Skeletal muscle cell (primary cell): ENCODE measurements around the gene MTUS2.

Experiments
- DNase-seq: peaks from one replicate; pipeline ENCODE4 v3.0.0-alpha.2; 2010; ENCODE audit warnings: low read depth
- H3K4me3 ChIP-seq: 2 replicates; pipeline ENCODE4 v1.5.1; 2011; ENCODE audit warnings: low read depth, mild to moderate bottlenecking, control low read depth, low read length, moderate library complexity

The MTUS2 gene

DNA sequence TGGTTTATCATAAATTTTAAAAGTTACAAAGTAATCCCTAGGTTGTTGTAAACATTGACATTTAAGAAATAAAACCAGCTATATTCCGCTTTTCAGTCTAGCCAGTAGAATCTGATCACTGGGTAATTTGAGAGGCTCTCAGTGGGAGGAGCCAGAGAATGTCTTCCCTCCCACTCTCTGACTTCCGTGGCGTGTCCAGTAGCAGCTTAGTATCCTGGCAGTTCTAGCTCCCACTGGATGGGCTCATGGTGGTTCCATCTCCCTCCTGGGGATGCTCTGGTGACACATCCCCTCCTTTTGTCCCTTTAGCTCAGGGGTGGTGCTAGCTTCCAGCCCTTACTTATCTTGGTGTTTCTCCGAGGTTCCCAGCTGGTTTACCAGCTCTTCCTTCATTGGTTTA lies 34.5 kb downstream of the MTUS2 start:
- no peak for DNase-seq
- no peak overlapping the region for H3K4me3 ChIP-seq

DNA sequence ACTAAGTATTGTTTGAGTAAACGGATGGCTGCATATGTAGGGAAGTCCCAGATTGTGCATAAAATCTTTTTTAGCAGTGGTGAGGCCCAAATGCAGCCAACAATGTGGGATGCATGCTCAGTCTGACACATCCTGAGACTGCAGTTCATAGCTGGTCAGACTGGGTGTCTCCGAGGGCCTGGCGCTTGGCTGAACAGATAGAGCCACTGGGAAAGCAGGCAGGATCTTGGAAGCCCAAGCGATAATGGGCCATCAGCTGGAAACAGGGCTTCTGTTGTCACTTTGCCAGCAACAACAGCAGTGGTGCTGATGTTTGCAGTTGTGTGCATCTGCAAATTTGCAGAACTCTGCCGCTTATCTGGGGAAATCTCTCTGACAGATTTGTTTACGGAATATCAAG lies 36.1 kb downstream of the MTUS2 start:
- DNase-seq = no peak

DNA sequence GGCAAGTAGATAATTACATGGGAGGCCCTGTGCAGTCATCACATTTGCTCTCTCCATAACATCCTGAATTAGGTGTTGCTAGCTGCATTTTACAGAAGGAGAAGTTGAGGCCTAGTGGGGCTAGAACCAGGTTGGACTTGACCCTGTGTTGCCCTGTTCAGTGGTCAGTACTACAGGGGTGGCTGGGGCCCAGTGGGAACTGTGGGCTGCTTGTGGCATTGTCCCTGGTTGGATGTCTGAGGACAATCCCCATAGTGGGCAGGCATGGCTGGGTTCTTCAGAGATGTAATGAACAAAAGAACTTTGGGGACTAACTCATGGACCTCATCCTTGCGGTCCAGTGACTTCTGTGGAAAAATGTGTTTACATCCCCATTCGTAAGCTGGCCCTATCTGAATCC lies 38.9 kb downstream of the MTUS2 start:
- H3K4me3 ChIP-seq = no peak overlapping the region
- DNase-seq = no peak

More for the DNA sequence above, 36.1 kb downstream of the MTUS2 start:
- no peak overlapping the region for H3K4me3 ChIP-seq

DNA sequence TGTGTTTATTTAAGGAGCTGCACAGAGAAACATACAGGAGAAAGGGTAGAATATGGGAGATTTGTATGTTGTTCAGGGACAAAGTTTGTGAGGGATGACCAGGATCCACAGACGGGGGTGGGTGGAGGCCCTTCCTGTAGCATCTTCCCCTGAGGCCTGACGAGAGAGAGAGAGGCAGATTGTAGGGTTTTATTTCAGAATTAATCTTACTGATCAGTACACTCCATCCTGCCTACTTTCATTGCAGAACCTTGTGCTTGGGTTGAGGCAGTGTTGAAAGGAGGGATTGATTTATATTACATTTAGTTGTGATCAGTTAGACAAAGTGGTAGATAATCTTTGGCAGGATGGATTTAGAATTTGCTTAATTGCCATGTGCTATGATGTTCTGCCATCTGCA lies 39.6 kb downstream of the MTUS2 start:
- H3K4me3 ChIP-seq = no peak overlapping the region
- DNase-seq = no peak

DNA sequence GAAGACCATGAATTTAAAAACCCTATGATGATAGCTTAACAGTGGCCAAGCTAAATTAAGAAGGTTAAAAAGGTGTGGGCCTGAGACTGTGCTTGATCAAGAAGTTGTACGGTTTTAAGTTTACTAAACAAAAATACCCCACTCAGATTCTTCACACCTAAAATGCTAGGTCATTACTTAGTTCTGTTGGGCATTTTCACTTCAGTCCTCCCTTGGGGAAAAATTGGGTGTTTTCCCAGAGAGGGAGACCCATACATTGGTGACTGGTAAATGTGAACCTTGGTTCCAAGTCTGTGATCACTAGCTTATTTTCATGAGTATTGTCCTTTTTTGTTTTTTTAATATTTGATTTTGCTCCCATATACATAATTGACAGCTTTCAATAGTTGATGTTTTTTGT lies 44.4 kb downstream of the MTUS2 start:
- H3K4me3 ChIP-seq = no peak overlapping the region
- DNase-seq = no peak

DNA sequence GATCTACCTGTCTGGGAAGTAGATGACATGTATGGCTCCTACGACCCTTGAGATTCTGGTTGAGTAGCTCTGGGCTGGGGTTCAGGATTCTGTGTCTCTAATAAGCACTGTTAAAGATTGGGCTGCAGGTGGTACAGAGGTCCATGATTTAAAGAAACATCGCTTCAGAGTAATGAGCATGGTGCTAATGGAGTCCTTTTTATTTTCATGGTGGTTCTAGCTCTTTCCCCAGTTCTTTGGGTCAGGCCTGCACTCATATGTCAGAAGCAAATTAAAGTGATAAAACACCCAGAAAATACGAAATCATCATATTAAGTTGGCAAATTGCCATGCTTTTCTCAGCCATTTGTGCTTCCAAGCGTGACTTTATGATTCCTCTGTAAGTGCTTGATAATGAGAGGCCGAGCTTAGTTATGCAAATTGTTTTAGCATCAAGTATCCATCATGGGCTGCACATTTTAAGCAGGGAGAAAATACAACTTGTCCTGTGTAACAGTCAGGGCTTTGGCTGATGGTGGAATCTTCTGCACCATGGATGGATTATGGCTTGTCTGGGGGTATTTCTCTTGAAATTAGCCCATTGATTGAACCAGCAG lies 45.1 kb downstream of the MTUS2 start:
- no peak overlapping the region for H3K4me3 ChIP-seq
- no peak for DNase-seq

DNA sequence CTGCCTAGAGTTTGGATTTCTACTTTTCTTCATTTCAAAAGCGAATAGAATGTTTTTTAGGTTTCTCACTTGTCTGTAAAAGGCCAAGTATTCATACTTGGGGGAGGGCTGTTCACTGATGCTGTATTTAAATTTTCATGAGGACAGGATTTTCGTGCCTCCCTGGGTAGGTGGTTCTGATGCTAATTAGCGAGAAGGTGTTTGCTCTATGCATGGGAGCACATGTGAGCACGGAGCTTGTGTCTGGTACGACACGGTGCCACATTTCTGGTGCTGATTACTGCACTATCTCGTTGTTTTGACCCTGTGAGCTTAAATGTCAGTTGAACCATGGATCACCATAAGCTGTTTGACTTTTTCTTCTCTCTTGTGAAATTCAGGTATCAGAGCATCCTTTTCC lies 45.8 kb downstream of the MTUS2 start:
- no peak overlapping the region for H3K4me3 ChIP-seq
- DNase-seq = no peak

DNA sequence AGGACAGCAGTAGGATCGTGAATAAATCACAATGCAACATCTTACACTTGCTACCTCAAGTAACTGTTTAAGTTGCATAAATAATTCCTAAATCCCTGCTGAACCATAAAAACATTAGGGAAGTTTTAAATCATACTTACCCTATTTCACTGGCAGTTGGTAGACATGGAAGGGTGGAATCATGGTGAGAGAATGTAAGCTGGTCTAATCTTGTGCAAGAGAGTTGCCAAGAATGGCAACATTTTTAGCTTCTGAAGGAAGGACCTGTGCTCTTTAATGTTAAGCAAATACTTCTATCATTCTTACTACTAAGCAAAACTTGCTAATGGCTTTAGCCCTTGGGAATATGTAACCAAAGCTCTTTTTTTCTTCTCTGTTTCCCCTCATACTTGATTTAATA lies 46.8 kb downstream of the MTUS2 start:
- H3K4me3 ChIP-seq = no peak overlapping the region
- DNase-seq = no peak

DNA sequence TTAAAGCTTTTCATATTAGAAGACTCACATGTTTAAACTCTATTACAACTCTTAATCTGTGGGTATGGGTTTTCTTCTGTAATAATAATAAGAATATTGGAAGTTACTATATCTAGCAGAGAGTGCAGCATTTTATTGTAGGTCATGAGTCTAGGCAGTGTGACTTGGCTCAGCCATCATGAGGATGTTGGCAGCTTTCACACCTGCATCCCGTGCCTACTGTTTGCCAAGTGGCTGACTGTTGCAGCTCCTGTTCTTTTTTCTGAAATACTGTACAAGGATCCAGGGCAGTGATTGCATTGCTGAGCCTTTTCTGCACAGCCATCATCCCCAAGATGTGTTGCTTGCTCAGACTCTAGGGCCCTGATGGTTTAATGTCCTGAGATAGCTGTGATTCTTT lies 47.4 kb downstream of the MTUS2 start:
- no peak overlapping the region for H3K4me3 ChIP-seq
- no peak for DNase-seq

DNA sequence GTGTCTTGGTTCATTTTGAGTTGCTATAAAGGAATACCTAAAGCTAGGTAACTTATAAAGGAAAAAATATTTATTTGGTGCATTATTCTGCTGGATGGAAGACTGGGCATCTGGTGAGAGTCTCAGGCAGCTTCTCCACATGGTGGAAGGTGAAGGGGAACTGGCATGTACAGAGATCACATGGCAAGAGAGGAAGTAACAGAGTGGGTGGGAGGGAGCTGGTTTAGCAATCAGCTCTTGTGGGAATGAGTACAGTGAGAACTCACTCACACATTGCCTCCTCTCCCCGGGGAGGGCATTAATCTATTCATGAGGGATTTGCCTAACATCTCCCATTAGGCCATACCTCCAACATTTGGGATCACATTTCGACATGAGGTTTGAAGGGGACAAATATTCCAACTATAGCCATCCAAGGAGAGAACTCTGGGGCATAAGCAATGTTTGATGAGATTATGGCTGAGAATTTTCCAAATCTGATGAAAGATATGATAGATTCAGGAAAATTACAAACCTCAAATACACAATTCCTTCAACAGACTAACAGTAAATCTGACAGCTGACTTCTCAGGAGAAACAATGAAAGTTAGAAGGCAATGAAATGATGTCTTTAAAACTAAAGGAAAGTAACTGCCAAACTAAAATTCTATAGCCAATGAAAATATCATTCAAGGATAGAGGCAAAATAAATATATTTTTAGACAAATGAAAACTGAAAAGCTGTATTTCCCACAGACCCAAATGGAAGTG lies 52.5 kb downstream of the MTUS2 start:
- H3K4me3 ChIP-seq = no peak overlapping the region
- no peak for DNase-seq

DNA sequence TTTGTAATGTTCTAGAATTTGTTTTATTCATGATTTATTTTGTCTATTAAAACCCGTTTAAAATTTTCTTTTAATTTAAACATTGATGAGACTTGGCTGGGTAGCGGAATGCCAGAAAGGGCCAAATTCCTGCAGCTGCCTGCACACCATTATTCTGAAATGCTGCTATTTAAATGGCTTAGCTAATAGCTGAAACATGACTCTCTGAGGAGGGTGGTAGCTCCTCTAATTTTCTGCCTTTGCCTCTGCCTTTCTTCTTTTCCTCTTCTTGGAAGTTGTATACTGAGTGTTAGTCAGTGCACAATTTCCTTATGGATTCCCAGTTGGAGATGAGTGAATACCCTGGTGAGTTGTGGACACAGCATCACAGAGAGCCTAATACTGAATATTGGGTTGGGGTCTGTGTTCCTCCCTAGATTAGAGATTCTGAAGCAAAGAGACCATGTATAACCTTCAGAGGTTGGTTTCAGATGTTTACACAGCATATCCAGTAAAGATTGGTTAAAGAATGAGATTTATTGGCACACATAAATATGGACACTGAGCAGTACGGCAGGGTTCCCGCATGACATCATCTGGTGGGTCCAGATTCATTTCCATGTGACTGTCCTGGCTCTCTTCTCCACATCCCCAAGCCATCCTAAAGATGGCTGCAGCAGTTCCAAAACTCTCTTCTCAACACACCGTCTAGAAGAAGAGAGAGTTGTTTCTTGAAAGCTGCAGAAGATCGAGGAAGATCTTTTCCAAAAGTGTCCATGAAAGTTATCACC lies 55.9 kb downstream of the MTUS2 start:
- H3K4me3 ChIP-seq = no peak overlapping the region
- no peak for DNase-seq

DNA sequence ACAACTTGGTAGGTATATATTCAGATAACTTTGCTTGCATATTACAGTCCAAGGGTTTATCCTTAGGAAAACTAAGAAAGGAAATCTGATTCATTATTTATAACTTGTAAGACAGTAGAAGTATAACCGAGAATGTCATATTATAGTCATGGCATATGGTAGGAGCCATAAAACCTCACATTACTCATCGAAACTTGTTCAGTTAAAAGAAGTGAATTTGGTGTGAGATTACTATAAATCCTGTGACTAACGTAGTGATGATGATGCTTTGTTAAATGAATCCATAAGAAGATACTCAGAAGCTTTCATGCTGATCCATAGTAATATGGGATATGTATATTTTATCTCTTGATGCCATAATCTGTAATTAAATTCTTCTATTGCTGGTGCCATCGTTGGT lies 57.3 kb downstream of the MTUS2 start:
- H3K4me3 ChIP-seq = no peak overlapping the region
- DNase-seq = no peak

DNA sequence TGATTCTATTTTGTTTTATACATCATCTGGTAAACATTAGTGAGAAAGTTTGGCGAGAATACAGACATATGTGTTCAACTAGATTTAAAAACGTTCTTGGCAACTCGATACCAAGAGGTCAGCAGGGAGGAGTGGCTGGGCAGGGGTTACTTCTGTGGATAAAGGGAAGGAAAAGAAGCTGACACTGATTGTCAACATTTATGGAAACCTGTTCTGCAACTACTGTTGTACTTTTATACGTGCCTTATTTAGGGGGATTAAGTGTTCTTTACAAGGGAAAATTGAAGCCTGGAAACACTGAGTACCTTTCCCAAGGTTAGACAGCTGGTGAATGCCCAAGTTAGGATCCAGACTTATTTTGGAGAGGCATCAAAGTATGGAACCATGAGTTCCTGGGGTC lies 65.0 kb downstream of the MTUS2 start:
- no peak for DNase-seq
- H3K4me3 ChIP-seq = no peak overlapping the region

DNA sequence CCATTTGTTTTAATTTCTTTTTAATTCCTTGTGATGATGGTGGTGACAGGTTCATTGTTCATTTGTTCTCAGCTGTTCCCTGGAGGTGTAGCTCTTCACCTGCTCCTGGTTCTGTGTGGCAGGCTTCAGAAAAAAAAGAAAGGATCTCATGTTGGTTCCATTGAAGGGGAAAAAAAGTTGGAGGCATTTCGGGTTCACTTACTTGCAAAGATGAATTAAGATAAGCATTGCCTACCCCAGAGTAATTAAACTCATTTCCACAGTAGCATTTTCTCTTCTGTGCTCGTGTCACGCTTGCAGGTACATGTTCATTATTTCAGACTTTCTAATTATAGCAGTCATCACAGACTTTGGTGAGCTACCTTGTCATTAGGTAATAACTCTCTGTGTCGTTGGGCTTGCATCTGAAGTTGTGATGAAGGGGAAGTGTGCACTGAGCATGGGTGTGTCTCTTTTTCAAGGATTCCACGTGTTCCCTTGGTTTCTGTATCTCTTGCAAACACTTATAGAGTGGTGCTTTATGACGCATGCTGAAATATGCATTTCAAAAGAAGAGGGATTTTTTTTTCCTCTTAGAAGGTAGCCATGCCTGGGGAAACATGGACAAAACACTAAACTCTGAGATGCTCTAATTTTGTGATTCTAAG lies 69.1 kb downstream of the MTUS2 start:
- no peak for DNase-seq
- H3K4me3 ChIP-seq = no peak overlapping the region

DNA sequence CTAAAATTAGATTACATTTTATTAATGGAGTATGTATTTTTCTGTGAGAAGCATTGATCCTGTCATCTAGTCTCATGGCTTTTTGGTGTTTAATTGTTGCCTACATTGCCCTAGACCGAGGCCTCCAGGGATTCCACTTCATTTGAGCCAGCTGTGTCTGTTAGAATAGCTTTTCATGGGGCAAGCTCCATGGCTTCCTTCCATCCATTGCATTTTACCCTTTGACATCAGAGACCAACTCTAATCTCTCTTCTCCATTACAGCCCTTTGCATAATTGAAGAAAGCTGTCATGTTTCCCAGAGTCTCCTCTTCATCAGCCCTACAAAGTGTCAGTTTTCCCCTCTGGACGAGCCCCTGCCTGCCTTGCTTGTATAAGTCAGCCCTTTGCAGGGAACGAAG lies 70.6 kb downstream of the MTUS2 start:
- DNase-seq = no peak
- H3K4me3 ChIP-seq = no peak overlapping the region

DNA sequence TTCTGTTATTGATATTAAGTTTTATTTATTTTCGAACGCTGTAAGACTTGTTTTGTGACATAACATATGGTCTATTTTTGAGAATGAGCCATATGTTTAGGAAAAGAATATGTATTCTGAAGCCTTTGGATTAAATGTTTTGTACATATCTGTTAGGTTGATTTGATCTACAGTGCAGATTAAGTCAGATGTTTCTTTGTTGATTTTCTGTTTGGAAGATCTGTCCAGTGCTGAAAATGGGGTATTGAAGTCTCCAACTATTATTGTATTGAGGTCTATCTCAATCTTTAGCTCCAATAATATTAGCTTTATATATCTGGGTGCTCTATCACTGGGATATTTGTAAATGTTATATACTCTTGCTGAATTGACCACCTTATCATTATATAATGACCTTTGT lies 97.9 kb downstream of the MTUS2 start:
- no peak for DNase-seq
- no peak overlapping the region for H3K4me3 ChIP-seq

DNA sequence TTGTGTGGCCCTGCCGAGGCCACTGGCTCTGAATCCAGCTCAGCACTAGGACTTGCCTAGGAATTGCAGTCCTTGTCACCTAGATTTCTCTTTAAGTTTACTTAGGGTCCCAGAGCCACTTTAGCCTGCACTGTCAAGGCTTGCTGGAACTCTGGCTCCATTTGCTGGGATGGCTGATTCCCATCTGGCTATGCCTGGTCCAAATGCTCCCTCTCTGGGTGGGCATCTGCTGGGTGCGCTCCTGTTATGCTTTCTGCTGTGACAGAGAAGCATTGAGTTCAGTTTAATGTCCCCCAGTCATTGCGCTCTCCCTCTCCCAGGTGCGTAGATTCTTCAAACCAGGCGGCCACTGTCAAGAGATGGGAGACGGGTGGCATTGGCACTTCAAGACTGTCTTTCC lies 102.2 kb downstream of the MTUS2 start:
- H3K4me3 ChIP-seq = no peak overlapping the region
- no peak for DNase-seq

DNA sequence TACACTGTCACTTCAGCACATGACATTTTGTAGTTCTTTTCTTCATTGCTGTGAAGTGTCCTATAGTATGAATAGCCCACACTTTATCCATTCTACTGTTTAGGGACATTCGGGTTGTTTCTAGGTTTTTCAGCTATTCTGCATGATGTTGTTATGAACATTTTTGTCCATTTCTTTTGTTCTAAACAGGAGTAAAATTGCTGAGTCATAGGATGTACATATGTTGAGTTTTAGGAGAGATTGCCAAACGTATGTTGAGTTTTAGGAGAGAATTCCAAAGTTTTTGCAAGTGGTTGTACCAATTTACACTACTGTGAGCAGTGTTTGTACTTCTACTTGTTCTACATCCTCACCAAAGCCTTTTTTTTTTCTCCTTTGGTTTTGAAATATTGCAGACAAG lies 115.0 kb downstream of the MTUS2 start:
- no peak for DNase-seq
- no peak overlapping the region for H3K4me3 ChIP-seq

DNA sequence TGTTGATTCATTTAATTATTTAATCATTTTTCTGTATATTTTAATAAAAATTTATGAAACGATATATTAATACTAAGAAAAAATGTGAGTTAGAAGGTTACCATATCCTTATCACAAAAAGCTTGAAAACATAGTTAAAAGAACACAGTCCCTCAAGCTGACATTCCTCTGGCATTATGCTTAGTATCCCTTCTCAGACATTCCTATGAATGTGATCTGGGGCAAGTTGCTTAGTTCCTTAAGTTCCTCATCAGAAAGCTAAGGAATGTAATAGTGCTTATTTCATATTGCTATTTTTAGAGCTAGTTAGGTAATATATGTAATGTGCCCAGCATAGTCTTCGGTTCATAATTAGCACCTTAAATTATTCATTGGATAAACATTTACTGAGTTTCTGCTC lies 122.8 kb downstream of the MTUS2 start:
- no peak overlapping the region for H3K4me3 ChIP-seq
- DNase-seq = no peak

DNA sequence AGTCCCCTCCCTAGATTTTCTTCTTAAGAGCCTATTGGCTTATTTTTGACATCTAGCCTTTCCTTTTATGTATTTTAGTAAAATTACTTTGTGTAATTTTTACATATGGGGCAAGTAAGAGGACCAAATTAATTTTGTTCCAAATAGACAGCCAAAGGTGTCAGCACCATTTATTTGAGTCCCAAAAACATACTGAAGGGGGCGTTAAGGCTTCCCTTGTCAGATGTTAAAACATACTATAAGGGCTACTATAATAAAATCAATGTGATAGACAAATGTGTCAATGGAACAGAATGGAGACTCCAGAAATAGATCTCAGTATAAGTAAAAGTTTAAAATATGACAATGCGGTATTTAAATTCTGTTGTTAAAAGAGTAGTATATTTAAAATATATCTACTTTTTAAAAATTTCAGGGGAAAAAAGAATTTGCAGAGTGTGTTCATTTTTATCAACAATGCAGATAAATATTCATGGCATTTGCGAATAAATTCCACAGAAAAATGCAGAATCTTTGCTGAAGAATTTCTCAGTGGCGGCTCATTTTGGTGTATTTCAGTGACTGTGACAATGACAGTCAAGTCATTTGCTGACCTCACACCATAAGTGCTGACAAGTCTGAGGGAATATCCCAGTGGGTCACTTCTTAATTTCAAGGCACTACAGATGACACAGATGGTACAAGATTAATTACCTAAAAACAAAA lies 133.7 kb downstream of the MTUS2 start:
- no peak for DNase-seq
- no peak overlapping the region for H3K4me3 ChIP-seq
